SK-N-MC (cell line): ENCODE measurements around the gene FDPS.

ENCODE experiments used
- DNase-seq: peaks from one replicate; pipeline ENCODE4 v3.0.0-alpha.2; 2011; ENCODE audit warnings: low read depth, low spot score
- H3K27ac ChIP-seq: fragments of 200-600 bp; sonication (generic); 2 replicates; pipeline ENCODE4 v1.5.1; 2016; ENCODE audit warnings: mixed run types
- H3K36me3 ChIP-seq: fragments of 200-600 bp; sonication (generic); 2 replicates; pipeline ENCODE4 v1.6.1; 2017; ENCODE audit warnings: antibody characterized with exemption, low read length, mixed read lengths; ENCODE audit not compliant: insufficient read depth
- H3K4me3 ChIP-seq: fragments of 200-600 bp; sonication (generic); 2 replicates; pipeline ENCODE4 v1.5.1; 2016
- H3K9ac ChIP-seq: fragments of 200-600 bp; sonication (generic); 2 replicates; pipeline ENCODE4 v1.8.0; 2017; ENCODE audit warnings: mixed run types, mixed read lengths; ENCODE audit not compliant: insufficient read length
- H3K9me3 ChIP-seq: fragments of 200-600 bp; sonication (generic); 2 replicates; pipeline ENCODE4 v1.6.1; 2017; ENCODE audit warnings: low read depth, mild to moderate bottlenecking, antibody characterized with exemption, low read length, moderate library complexity, mixed read lengths
- EZH2 ChIP-seq: fragments of 200-600 bp; sonication (generic); IDR thresholded peaks from one replicate; pipeline ENCODE4 v1.6.1; 2017; ENCODE audit warnings: antibody characterized with exemption
- FOXP2 ChIP-seq: optimal IDR thresholded peaks from 2 replicates; pipeline ENCODE3; 2011; ENCODE audit warnings: mild to moderate bottlenecking, moderate library complexity; ENCODE audit not compliant: insufficient read depth; ENCODE audit errors: extremely low read length, control extremely low read depth
- POLR2AphosphoS5 ChIP-seq: IDR thresholded peaks from 2 replicates; pipeline ENCODE4 v1.6.1; 2012; ENCODE audit warnings: mild to moderate bottlenecking, low read depth, low read length, borderline replicate concordance

Gene FDPS

DNA sequence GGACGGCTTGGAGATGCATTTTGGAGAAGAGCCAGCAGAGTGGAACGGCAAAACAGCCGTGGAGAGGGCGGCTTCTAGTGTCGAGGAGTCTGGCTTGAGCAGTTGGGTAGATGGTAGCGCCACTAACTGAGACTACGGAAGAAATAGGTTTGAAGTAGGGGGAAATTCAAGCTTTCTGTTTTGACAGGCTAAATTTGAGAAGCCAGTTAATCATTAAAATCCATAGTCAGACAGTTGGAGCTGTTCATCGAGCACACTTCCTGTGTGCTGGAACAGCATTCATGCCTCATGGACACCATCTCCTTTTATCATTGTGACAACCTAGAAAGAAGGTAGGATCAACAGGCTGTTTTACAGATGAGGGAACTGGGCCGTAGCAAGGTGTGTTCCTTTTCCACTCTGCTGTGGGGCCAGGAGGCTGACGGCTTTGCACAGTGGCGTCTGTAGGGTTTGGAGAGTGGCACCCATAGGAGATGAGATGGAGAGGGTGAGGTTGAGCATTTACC lies 4.1 kb upstream of the FDPS start:
- Histone ChIP-seq H3K9me3 (no peaks in the 10 kb centered on the region), H3K27ac (no peak overlapping the region), H3K9ac (no peak overlapping the region), H3K4me3 (no peak overlapping the region), H3K36me3 (no peaks in the 10 kb centered on the region)
- no peak for DNase-seq
- no peak for TF ChIP-seq FOXP2
- TF ChIP-seq EZH2 = no peak
- no peak for TF ChIP-seq POLR2AphosphoS5

- TF ChIP-seq FOXP2 = no peak
- no peak for TF ChIP-seq EZH2
- no peak for TF ChIP-seq POLR2AphosphoS5
- Histone ChIP-seq H3K4me3 (no peak overlapping the region), H3K9ac (no peak overlapping the region), H3K36me3 (peaks cover 12% of the 10 kb centered on the region), H3K27ac (no peak overlapping the region), H3K9me3 (no peaks in the 10 kb centered on the region)
- DNase-seq = no peak
Observed at GRCh38 chr1:155305881-155306391, 2.7 kb upstream of the FDPS start.

DNA sequence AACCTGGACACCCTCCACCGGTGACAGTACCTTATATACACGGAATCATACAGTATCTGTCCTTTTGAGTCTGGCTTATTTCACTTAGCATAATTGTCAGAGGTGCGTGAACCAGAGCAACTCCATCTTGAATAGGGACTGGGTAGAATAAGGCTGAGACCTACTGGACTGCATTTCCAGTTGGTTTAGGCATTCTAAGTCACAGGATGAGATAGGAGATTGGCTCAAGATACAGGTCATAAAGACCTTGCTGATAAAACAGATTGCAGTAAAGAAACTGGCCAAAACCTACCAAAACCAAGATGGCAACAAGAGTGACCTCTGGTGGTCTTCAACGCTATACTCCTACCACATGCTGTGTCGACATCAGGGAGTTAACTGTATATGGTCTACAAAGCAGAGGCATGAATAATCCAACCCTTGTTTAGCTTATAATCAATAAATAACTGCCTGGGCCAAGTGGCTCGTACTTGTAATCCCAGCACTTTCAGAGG lies 1.4 kb upstream of the FDPS start:
- Histone ChIP-seq H3K9me3 (no peaks in the 10 kb centered on the region), H3K36me3 (peaks cover 24% of the 10 kb centered on the region), H3K27ac (peak overlapping the region; percentile 97), H3K4me3 (no peak overlapping the region), H3K9ac (no peak overlapping the region)
- DNase-seq = no peak
- no peak for TF ChIP-seq POLR2AphosphoS5
- no peak for TF ChIP-seq EZH2
- TF ChIP-seq FOXP2 = no peak

- no peaks in the 10 kb centered on the region for H3K9me3 ChIP-seq
- H3K4me3 ChIP-seq = peak overlapping the region; percentile 84
- DNase-seq = no peak
- H3K27ac ChIP-seq = peak overlapping the region; percentile 90
- TF ChIP-seq FOXP2 (peak; percentile 25), POLR2AphosphoS5 (peak; percentile 45; the same call in 1 of the 2 replicates), EZH2 (no peak)
- peaks cover 39% of the 10 kb centered on the region for H3K36me3 ChIP-seq
- H3K9ac ChIP-seq = peak overlapping the region; percentile 93
Observed at GRCh38 chr1:155309423-155310021, 856 bp downstream of the FDPS start.

DNA sequence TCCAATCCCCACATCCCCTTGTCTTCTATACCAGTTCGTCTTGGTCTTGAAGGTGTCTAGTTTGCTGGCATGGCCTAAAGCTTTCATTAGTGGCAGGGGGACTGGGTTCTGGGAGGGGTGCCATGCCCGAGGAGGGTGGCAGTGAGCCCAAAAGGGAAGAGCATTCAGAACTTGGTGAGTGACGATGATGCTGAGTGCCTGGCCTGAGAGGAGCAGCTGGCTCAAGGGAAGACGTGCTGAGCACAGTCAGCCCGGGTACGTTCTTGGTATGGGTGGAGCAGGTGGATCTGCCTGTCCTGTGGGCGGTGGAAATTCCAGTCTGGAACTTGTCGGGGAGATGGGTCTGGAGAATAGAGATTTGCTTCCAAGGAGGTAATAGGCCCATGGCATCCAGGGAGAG lies 4.6 kb downstream of the FDPS start:
- Histone ChIP-seq H3K9ac (no peak overlapping the region), H3K27ac (no peak overlapping the region), H3K4me3 (no peak overlapping the region), H3K36me3 (peaks cover 56% of the 10 kb centered on the region), H3K9me3 (no peaks in the 10 kb centered on the region)
- TF ChIP-seq POLR2AphosphoS5 = no peak
- no peak for TF ChIP-seq FOXP2
- no peak for TF ChIP-seq EZH2
- DNase-seq = no peak

DNA sequence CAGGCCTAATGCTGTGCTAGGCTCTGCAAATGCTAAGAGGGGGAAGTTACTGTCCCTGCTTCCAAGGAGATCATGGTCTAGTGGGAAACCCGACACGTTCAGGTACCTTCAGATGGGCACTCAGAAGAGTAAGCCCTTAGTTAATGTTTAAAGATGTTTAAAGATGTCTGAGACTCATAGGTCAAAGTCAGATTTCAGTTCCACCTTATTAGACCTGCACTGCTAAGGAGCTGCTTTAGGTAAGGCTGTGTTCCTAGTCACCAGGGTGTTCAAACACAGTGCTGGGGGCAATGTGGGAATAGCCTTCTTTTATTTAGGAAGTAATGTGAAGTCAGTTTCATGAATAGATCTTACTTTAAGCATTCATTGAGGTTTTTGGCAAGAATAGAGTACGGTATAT lies 8.3 kb downstream of the FDPS start:
- no peak overlapping the region for H3K9ac ChIP-seq
- H3K9me3 ChIP-seq = no peaks in the 10 kb centered on the region
- H3K4me3 ChIP-seq = no peak overlapping the region
- H3K27ac ChIP-seq = peak overlapping the region; percentile 26; the same call in 1 of the 2 replicates
- no peak for DNase-seq
- H3K36me3 ChIP-seq = peaks cover 47% of the 10 kb centered on the region
- no peak for TF ChIP-seq EZH2
- no peak; the same call in 1 of the 2 replicates for TF ChIP-seq POLR2AphosphoS5
- TF ChIP-seq FOXP2 = no peak

GRCh38 chr1:155318082-155318481 lies 9.4 kb downstream of the FDPS start:
- no peak for DNase-seq
- Histone ChIP-seq H3K9ac (no peak overlapping the region), H3K27ac (peak overlapping the region; percentile 61; the same call in 1 of the 2 replicates), H3K36me3 (peaks cover 38% of the 10 kb centered on the region), H3K9me3 (no peaks in the 10 kb centered on the region), H3K4me3 (no peak overlapping the region)
- TF ChIP-seq EZH2 (no peak), POLR2AphosphoS5 (0 out of 2 replicates have a peak, but pooled peaks have one; percentile 4), FOXP2 (no peak)

- H3K4me3 ChIP-seq = no peak overlapping the region
- TF ChIP-seq POLR2AphosphoS5 (no peak; the same call in 1 of the 2 replicates), FOXP2 (no peak), EZH2 (no peak)
- H3K9me3 ChIP-seq = no peaks in the 10 kb centered on the region
- DNase-seq = no peak
- H3K36me3 ChIP-seq = peaks cover 28% of the 10 kb centered on the region
- H3K27ac ChIP-seq = peak overlapping the region; percentile 84
- no peak overlapping the region for H3K9ac ChIP-seq
Observed at GRCh38 chr1:155319536-155319935, 10.9 kb downstream of the FDPS start.

- H3K4me3 ChIP-seq = peak overlapping the region; percentile 79
- H3K36me3 ChIP-seq = peaks cover 22% of the 10 kb centered on the region
- TF ChIP-seq FOXP2 = no peak
- no peak for TF ChIP-seq POLR2AphosphoS5
- no peak for TF ChIP-seq EZH2
- H3K9me3 ChIP-seq = no peaks in the 10 kb centered on the region
- no peak for DNase-seq
- peak overlapping the region; percentile 50 for H3K9ac ChIP-seq
- H3K27ac ChIP-seq = peak overlapping the region; percentile 84
Observed at GRCh38 chr1:155320252-155320651, 11.6 kb downstream of the FDPS start.
